H9 (cell line): ENCODE data around the gene PGBD5. TPM values are rescaled to one million over a fixed set of nuclear protein-coding genes. Genes with fewer than 3 reads are reported as not detected.

Source experiments
- DNase-seq: peaks from one replicate; pipeline ENCODE4 v3.0.0-alpha.2; 2017
- H2AFZ ChIP-seq: one replicate; pipeline ENCODE4 v1.6.1; 2013; ENCODE audit warnings: mild to moderate bottlenecking, low read length, control low read depth, moderate library complexity
- H2AK5ac ChIP-seq: 2 replicates; pipeline ENCODE4 v1.6.1; 2013; ENCODE audit warnings: low read length, control low read depth, mixed read lengths; ENCODE audit not compliant: insufficient read length
- H2BK120ac ChIP-seq: one replicate; pipeline ENCODE4 v1.6.1; 2013; ENCODE audit warnings: low read depth, mild to moderate bottlenecking, low read length, control low read depth, inconsistent platforms; ENCODE audit not compliant: poor library complexity, severe bottlenecking
- H2BK12ac ChIP-seq: 2 replicates; pipeline ENCODE4 v1.6.1; 2013; ENCODE audit warnings: low read length, control low read depth, mixed read lengths, low read depth; ENCODE audit not compliant: insufficient read length
- H2BK15ac ChIP-seq: 2 replicates; pipeline ENCODE4 v1.6.1; 2013; ENCODE audit warnings: low read depth, low read length, control low read depth
- H2BK20ac ChIP-seq: one replicate; pipeline ENCODE4 v1.6.1; 2013; ENCODE audit warnings: low read depth, mild to moderate bottlenecking, low read length, control low read depth, inconsistent platforms; ENCODE audit not compliant: poor library complexity, severe bottlenecking
- H2BK5ac ChIP-seq: 2 replicates; pipeline ENCODE4 v1.6.1; 2013; ENCODE audit warnings: low read length, control low read depth, mixed read lengths; ENCODE audit not compliant: insufficient read length
- H3K14ac ChIP-seq: 2 replicates; pipeline ENCODE4 v1.6.1; 2013; ENCODE audit warnings: low read length, control low read depth; ENCODE audit not compliant: insufficient read depth
- H3K18ac ChIP-seq: 2 replicates; pipeline ENCODE4 v1.6.1; 2013; ENCODE audit warnings: low read depth, mild to moderate bottlenecking, mixed read lengths, low read length, control low read depth; ENCODE audit not compliant: insufficient read length
- H3K23ac ChIP-seq: 2 replicates; pipeline ENCODE4 v1.6.1; 2013; ENCODE audit warnings: low read length, control low read depth, mixed read lengths, low read depth; ENCODE audit not compliant: insufficient read length
- H3K23me2 ChIP-seq: 2 replicates; pipeline ENCODE4 v1.6.1; 2013; ENCODE audit warnings: low read depth, mild to moderate bottlenecking, mixed read lengths, low read length, control low read depth; ENCODE audit not compliant: insufficient read length, poor library complexity, severe bottlenecking
- H3K27ac ChIP-seq: 2 replicates; pipeline ENCODE4 v1.5.1; 2013; ENCODE audit warnings: low read length, control low read depth, mixed read lengths, low read depth; ENCODE audit not compliant: insufficient read length
- H3K27me3 ChIP-seq: 2 replicates; pipeline ENCODE4 v1.6.1; 2013; ENCODE audit warnings: low read length, control low read depth, inconsistent platforms; ENCODE audit not compliant: insufficient read depth
- H3K4ac ChIP-seq: 2 replicates; pipeline ENCODE4 v1.6.1; 2013; ENCODE audit warnings: low read depth, mild to moderate bottlenecking, control low read depth, inconsistent platforms, low read length, moderate library complexity
- H3K4me1 ChIP-seq: 2 replicates; pipeline ENCODE4 v1.6.1; 2013; ENCODE audit warnings: low read length, control low read depth, inconsistent platforms; ENCODE audit not compliant: insufficient read depth
- H3K4me2 ChIP-seq: 2 replicates; pipeline ENCODE4 v1.6.1; 2013; ENCODE audit warnings: low read length, control low read depth, mixed read lengths; ENCODE audit not compliant: insufficient read length, insufficient read depth
- H3K56ac ChIP-seq: 2 replicates; pipeline ENCODE4 v1.6.1; 2013; ENCODE audit warnings: low read depth, mild to moderate bottlenecking, mixed read lengths, low read length, control low read depth; ENCODE audit not compliant: insufficient read length
- H3K79me1 ChIP-seq: 2 replicates; pipeline ENCODE4 v1.6.1; 2013; ENCODE audit warnings: low read depth, mild to moderate bottlenecking, moderate library complexity, low read length, control low read depth, inconsistent platforms; ENCODE audit not compliant: insufficient read depth, poor library complexity, severe bottlenecking
- H3K79me2 ChIP-seq: 2 replicates; pipeline ENCODE4 v1.6.1; 2013; ENCODE audit warnings: low read length, control low read depth, inconsistent platforms; ENCODE audit not compliant: insufficient read depth
- H3K9ac ChIP-seq: 2 replicates; pipeline ENCODE4 v1.6.1; 2013; ENCODE audit warnings: low read length, control low read depth, mixed read lengths; ENCODE audit not compliant: insufficient read length; ENCODE audit errors: extremely low read depth
- H3K9me3 ChIP-seq: one replicate; pipeline ENCODE4 v1.6.1; 2013; ENCODE audit warnings: low read depth, low read length, inconsistent platforms; ENCODE audit not compliant: control insufficient read depth
- H3T11ph ChIP-seq: one replicate; pipeline ENCODE4 v1.6.1; 2013; ENCODE audit warnings: mild to moderate bottlenecking, low read length, control low read depth, inconsistent platforms
- H4K20me1 ChIP-seq: one replicate; pipeline ENCODE4 v1.6.1; 2013; ENCODE audit not compliant: control insufficient read depth, insufficient read length, insufficient read depth
- H4K5ac ChIP-seq: 2 replicates; pipeline ENCODE4 v1.6.1; 2013; ENCODE audit warnings: low read depth, mild to moderate bottlenecking, mixed read lengths, low read length, control low read depth; ENCODE audit not compliant: insufficient read length
- H4K8ac ChIP-seq: replicated peaks from 2 replicates; pipeline ENCODE4 v1.6.1; 2013; ENCODE audit warnings: low read length, control low read depth, mixed read lengths, low read depth; ENCODE audit not compliant: insufficient read length
- H4K91ac ChIP-seq: 2 replicates; pipeline ENCODE4 v1.6.1; 2013; ENCODE audit warnings: low read depth, mild to moderate bottlenecking, moderate library complexity, mixed read lengths, low read length, control low read depth; ENCODE audit not compliant: insufficient read length
- H3K27ac Mint-ChIP-seq, 3 experiments: 2 replicates in 2 of 3; 3 replicates in 1 of 3; pipeline ENCODE4 v1.8.0; 2020 to 2021; ENCODE audit warnings: mixed read lengths in 3 of 3, mild to moderate bottlenecking in 1 of 3, moderate library complexity in 1 of 3
- H3K27me3 Mint-ChIP-seq: 2 replicates; pipeline ENCODE4 v1.8.0; 2021; ENCODE audit warnings: low read depth, mild to moderate bottlenecking, moderate library complexity, mixed read lengths
- H3K36me3 Mint-ChIP-seq, 3 experiments: 2 replicates in 2 of 3; 3 replicates in 1 of 3; pipeline ENCODE4 v1.8.0; 2020 to 2021; ENCODE audit warnings: low read depth in 3 of 3, mixed read lengths in 3 of 3; ENCODE audit not compliant: insufficient read depth in 1 of 3
- H3K4me1 Mint-ChIP-seq, 2 experiments: 2 replicates each; pipeline ENCODE4 v1.8.0; 2020; ENCODE audit warnings: mixed read lengths in 2 of 2
- H3K4me3 Mint-ChIP-seq, 2 experiments: 2 replicates in 1 of 2; 3 replicates in 1 of 2; pipeline ENCODE4 v1.8.0; 2020 to 2021; ENCODE audit warnings: mild to moderate bottlenecking in 2 of 2, mixed read lengths in 2 of 2, moderate library complexity in 1 of 2
- H3K9me3 Mint-ChIP-seq, 2 experiments: 2 replicates in 1 of 2; 3 replicates in 1 of 2; pipeline ENCODE4 v1.8.0; 2020; ENCODE audit warnings: mild to moderate bottlenecking in 2 of 2, mixed read lengths in 2 of 2, moderate library complexity in 1 of 2
- CTCF ChIP-seq: fragments of 200-600 bp; sonication (generic); conservative IDR thresholded peaks from 3 replicates; pipeline ENCODE4 v1.8.0; 2021; ENCODE audit warnings: antibody characterized with exemption, mild to moderate bottlenecking
- WGBS: extraction: QIAGEN DNeasy Blood & Tissue Kit; methylation state at CpG from one replicate; pipeline ENCODE4 v1.1.7; 2013; ENCODE audit warnings: missing lambda C conversion rate, low lambda C conversion rate, mixed read lengths; ENCODE audit not compliant: insufficient read length; ENCODE audit errors: extremely low coverage; 5-methylcytosine and 5-hydroxymethylcytosine counted together
- total RNA-seq: library from RNA; stranded (reverse); gene quantifications from 2 replicates; pipeline ENCODE4 v1.2.1, GENCODE V29; 2021

The PGBD5 gene
- total RNA-seq, 1 experiment from 2014 or later = 19.1 TPM

- H3K4me3 Mint-ChIP-seq = no peak overlapping the region
- H3K27ac ChIP-seq = no peak overlapping the region
- H3K9me3 Mint-ChIP-seq = no peaks in the 10 kb centered on the region
- H3K9ac ChIP-seq = no peak overlapping the region
- H3K9me3 ChIP-seq = no peaks in the 10 kb centered on the region
- no peak overlapping the region for H4K5ac ChIP-seq
- H3K36me3 Mint-ChIP-seq = peaks cover 8 to 23% (median 13%) of the 10 kb centered on the region in 3 experiments; a peak in 6 of 7 replicates
- H3K4me1 Mint-ChIP-seq = peaks cover 4 to 15% of the 10 kb centered on the region in 2 experiments
- DNase-seq = no peak
- H3K23ac ChIP-seq = no peak overlapping the region
- no peak overlapping the region for H3K4ac ChIP-seq
- H3T11ph ChIP-seq = no peak overlapping the region
- peak overlapping the region in 1 of 3 experiments; percentile 7; a peak in 1 of 7 replicates for H3K27ac Mint-ChIP-seq
- H3K23me2 ChIP-seq = no peaks in the 10 kb centered on the region
- no peak overlapping the region for H2BK20ac ChIP-seq
- H3K4me2 ChIP-seq = no peak overlapping the region
- no peak overlapping the region for H2BK120ac ChIP-seq
- no peak overlapping the region for H2BK5ac ChIP-seq
- TF ChIP-seq CTCF = no peak
- no peaks in the 10 kb centered on the region for H3K79me2 ChIP-seq
- H3K18ac ChIP-seq = no peak overlapping the region
- no peak overlapping the region for H3K14ac ChIP-seq
- H3K79me1 ChIP-seq = no peaks in the 10 kb centered on the region
- H2BK15ac ChIP-seq = no peak overlapping the region
- H2AFZ ChIP-seq = no peak overlapping the region
- no peaks in the 10 kb centered on the region; the same call in 1 of the 2 replicates for H3K27me3 Mint-ChIP-seq
- no CpG with 5 or more reads among the region's 3 CpGs for WGBS
- H4K20me1 ChIP-seq = no peaks in the 10 kb centered on the region
- H2AK5ac ChIP-seq = no peak overlapping the region
- no peak overlapping the region for H3K56ac ChIP-seq
- H3K27me3 ChIP-seq = no peaks in the 10 kb centered on the region
- H3K4me1 ChIP-seq = no peaks in the 10 kb centered on the region
- no peak overlapping the region for H2BK12ac ChIP-seq
- no peak overlapping the region for H4K8ac ChIP-seq
- no peak overlapping the region for H4K91ac ChIP-seq
These were observed 84.1 kb downstream of the PGBD5 start for GRCh38 chr1:230342019-230342418.
